ENCODE data around the gene MCFD2.

Gene MCFD2

GRCh38 chr2:46902465-46902864 is 13.1 kb downstream of the MCFD2 start:
- H3K4me3 ChIP-seq (ENCODE audit: low read length) = no peak overlapping the region
- no peak for DNase-seq (ENCODE audit: low read depth)
- TF ChIP-seq CTCF (conservative IDR thresholded peaks at IDR 0.05; ENCODE audit: low read length) = no peak

GRCh38 chr2:46901611-46902010 is 14.0 kb downstream of the MCFD2 start:
- no peak for TF ChIP-seq CTCF (conservative IDR thresholded peaks at IDR 0.05; ENCODE audit: low read length)
- DNase-seq (ENCODE audit: low read depth) = no peak
- H3K4me3 ChIP-seq (ENCODE audit: low read length) = no peak overlapping the region

- no peak for TF ChIP-seq CTCF (conservative IDR thresholded peaks at IDR 0.05; ENCODE audit: low read length)
- H3K4me3 ChIP-seq (ENCODE audit: low read length) = no peak overlapping the region
- DNase-seq (ENCODE audit: low read depth) = no peak
Measured at GRCh38 chr2:46900381-46900780, 15.2 kb downstream of the MCFD2 start.

GRCh38 chr2:46899053-46899452 is 16.6 kb downstream of the MCFD2 start:
- DNase-seq (ENCODE audit: low read depth) = no peak
- H3K4me3 ChIP-seq (ENCODE audit: low read length) = no peak overlapping the region
- no peak for TF ChIP-seq CTCF (conservative IDR thresholded peaks at IDR 0.05; ENCODE audit: low read length)

GRCh38 chr2:46898024-46898423 is 17.6 kb downstream of the MCFD2 start:
- TF ChIP-seq CTCF (conservative IDR thresholded peaks at IDR 0.05; ENCODE audit: low read length) = no peak
- no peak overlapping the region for H3K4me3 ChIP-seq (ENCODE audit: low read length)
- DNase-seq (ENCODE audit: low read depth) = no peak

GRCh38 chr2:46893269-46893939 is 22.2 kb downstream of the MCFD2 start:
- DNase-seq (ENCODE audit: low read depth) = no peak
- no peak overlapping the region for H3K4me3 ChIP-seq (ENCODE audit: low read length)
- no peak for TF ChIP-seq CTCF (conservative IDR thresholded peaks at IDR 0.05; ENCODE audit: low read length)

- H3K4me3 ChIP-seq (ENCODE audit: low read length) = no peak overlapping the region
- TF ChIP-seq CTCF (conservative IDR thresholded peaks at IDR 0.05; ENCODE audit: low read length) = no peak
- DNase-seq (ENCODE audit: low read depth) = no peak
Measured at GRCh38 chr2:46891956-46892553, 23.6 kb downstream of the MCFD2 start.
